Naive thymus-derived CD4-positive, alpha-beta T cell (primary cell): ENCODE data around the gene PDE9A. TPM values are rescaled to one million over a fixed set of nuclear protein-coding genes. Genes with fewer than 3 reads are reported as not detected.

ENCODE experiments used
- ATAC-seq: fragments of 150-1000 bp; cut with Tn5 transposase; 2 replicates; pipeline ENCODE4 v1.10.0; 2021; ENCODE audit warnings: mild to moderate bottlenecking, moderate library complexity
- CTCF ChIA-PET: fragments of 350-600 bp; sonication (Branson Sonifier 250); formaldehyde crosslinking; loops from one replicate; lab custom pipeline; 2021; ENCODE audit warnings: antibody characterized with exemption; lab: Charles Lee
- POLR2A ChIA-PET: fragments of 350-600 bp; sonication (Branson Sonifier 250); formaldehyde crosslinking; loops from one replicate; lab custom pipeline; 2021; ENCODE audit warnings: antibody characterized with exemption, inconsistent platforms; lab: Charles Lee
- DNase-seq, 9 donors: peaks; one replicate each; pipeline versions ENCODE4 v3.0.0 to v3.0.0-alpha.2; 2020 to 2022; ENCODE audit warnings: mixed read lengths in 1 of 9
- H3K27ac ChIP-seq: one replicate; pipeline ENCODE4 v1.7.0; 2013; ENCODE audit warnings: mild to moderate bottlenecking, low read depth, low read length, moderate library complexity
- H3K27me3 ChIP-seq, 2 donors: one replicate each; pipeline ENCODE4 v1.7.0; 2013; ENCODE audit warnings: low read length in 2 of 2, mild to moderate bottlenecking in 2 of 2, moderate library complexity in 2 of 2; ENCODE audit not compliant: control insufficient read depth in 2 of 2, insufficient read depth in 2 of 2
- H3K36me3 ChIP-seq, 3 experiments: 1 replicate in 2 of 3; 2 replicates in 1 of 3; pipeline ENCODE4 v1.7.0; 2013; ENCODE audit warnings: low read length in 3 of 3, mild to moderate bottlenecking in 3 of 3, moderate library complexity in 1 of 3; ENCODE audit not compliant: insufficient read depth in 3 of 3, control insufficient read depth in 2 of 3
- H3K4me1 ChIP-seq, 2 donors: one replicate each; pipeline ENCODE4 v1.7.0; 2013; ENCODE audit warnings: low read length in 2 of 2, mild to moderate bottlenecking in 2 of 2, moderate library complexity in 1 of 2; ENCODE audit not compliant: control insufficient read depth in 2 of 2, insufficient read depth in 2 of 2
- H3K4me3 ChIP-seq: 2 replicates; pipeline ENCODE4 v1.7.0; 2013; ENCODE audit warnings: mild to moderate bottlenecking, low read length
- H3K9me3 ChIP-seq, 3 experiments: 1 replicate in 2 of 3; 2 replicates in 1 of 3; pipeline ENCODE4 v1.7.0; 2013; ENCODE audit warnings: low read length in 3 of 3; ENCODE audit not compliant: control insufficient read depth in 2 of 3
- H3K27ac Mint-ChIP-seq, 9 donors: one replicate each; pipeline ENCODE4 v1.8.0; 2020 to 2022; ENCODE audit warnings: mixed read lengths in 9 of 9, mild to moderate bottlenecking in 8 of 9, moderate library complexity in 5 of 9, inconsistent platforms in 2 of 9
- H3K27me3 Mint-ChIP-seq, 5 donors: one replicate each; pipeline ENCODE4 v1.8.0; 2021 to 2022; ENCODE audit warnings: mixed read lengths in 5 of 5, mild to moderate bottlenecking in 1 of 5
- H3K36me3 Mint-ChIP-seq, 5 donors: one replicate each; pipeline ENCODE4 v1.8.0; 2020 to 2022; ENCODE audit warnings: mixed read lengths in 5 of 5, mild to moderate bottlenecking in 3 of 5, inconsistent platforms in 1 of 5
- H3K4me1 Mint-ChIP-seq, 7 donors: one replicate each; pipeline ENCODE4 v1.8.0; 2020 to 2022; ENCODE audit warnings: mixed read lengths in 7 of 7, mild to moderate bottlenecking in 3 of 7, inconsistent platforms in 1 of 7
- H3K4me3 Mint-ChIP-seq, 10 donors: one replicate each; pipeline ENCODE4 v1.8.0; 2020 to 2022; ENCODE audit warnings: mild to moderate bottlenecking in 10 of 10, mixed read lengths in 10 of 10, moderate library complexity in 6 of 10, inconsistent platforms in 2 of 10
- H3K9me3 Mint-ChIP-seq, 11 donors: one replicate each; pipeline ENCODE4 v1.8.0; 2020 to 2022; ENCODE audit warnings: mixed read lengths in 11 of 11, mild to moderate bottlenecking in 4 of 11, inconsistent platforms in 1 of 11, moderate library complexity in 1 of 11
- intact Hi-C, 2 donors: fragments of 100-400 bp; cut with micrococcal nuclease; formaldehyde crosslinking; loops; one replicate each; pipeline ENCODE4 v1.15.1; 2023
- polyA plus RNA-seq, 2 donors: library from polyadenylated mRNA; unstranded; fragments of 300-500 nt; fragmentation: Illumina TruSeq; gene quantifications; one replicate each; pipeline ENCODE4 v1.2.3, GENCODE V29; 2021
- total RNA-seq, 6 experiments: library from RNA in 5 of 6; stranded (reverse) in 5 of 6; gene quantifications; 1 replicate in 5 of 6; 2 replicates in 1 of 6; pipeline ENCODE4 v1.2.3 and lab custom pipeline; 2021 to 2026

PDE9A gene
- total and polyA plus RNA-seq, 7 experiments from 2014 or later: 5.9 to 18.4 (median 14.7) TPM

GRCh38 chr21:42725416-42725930 is 72.1 kb downstream of the PDE9A start:
- peaks cover 19 to 57% (median 27%) of the 10 kb centered on the region in 5 donors for H3K36me3 Mint-ChIP-seq
- no peak overlapping the region for H3K27ac Mint-ChIP-seq
- peaks cover 0 to 9% (median 2%) of the 10 kb centered on the region in 11 donors for H3K9me3 Mint-ChIP-seq
- H3K4me3 Mint-ChIP-seq: no peak overlapping the region
- H3K27me3 Mint-ChIP-seq: peaks cover 0 to 5% (median 0%) of the 10 kb centered on the region in 5 donors
- H3K4me1 Mint-ChIP-seq: peaks cover 3 to 29% (median 15%) of the 10 kb centered on the region in 7 donors
- POLR2A ChIA-PET: no interaction called here
- Histone ChIP-seq H3K9me3 (no peaks in the 10 kb centered on the region), H3K36me3 (no peaks in the 10 kb centered on the region), H3K27ac (no peak overlapping the region), H3K4me1 (no peaks in the 10 kb centered on the region), H3K4me3 (no peak overlapping the region), H3K27me3 (no peaks in the 10 kb centered on the region)
- CTCF ChIA-PET: no interaction called here
- intact Hi-C loops: no loop called here
- DNase-seq: no peak
- no peak for ATAC-seq

GRCh38 chr21:42731264-42732032 is 78.0 kb downstream of the PDE9A start:
- H3K4me3 ChIP-seq: no peak overlapping the region
- ATAC-seq (no peak), DNase-seq (no peak)
- H3K27ac Mint-ChIP-seq: peak overlapping the region in 1 of 9 donors; percentile 18
- peaks cover 0 to 19% (median 0%) of the 10 kb centered on the region in 3 experiments for H3K36me3 ChIP-seq
- no peak overlapping the region for H3K4me3 Mint-ChIP-seq
- no peaks in the 10 kb centered on the region for H3K27me3 ChIP-seq
- H3K4me1 Mint-ChIP-seq: peaks cover 3 to 44% (median 24%) of the 10 kb centered on the region in 7 donors
- CTCF ChIA-PET: no interaction called here
- peaks cover 0 to 9% (median 2%) of the 10 kb centered on the region in 11 donors for H3K9me3 Mint-ChIP-seq
- no peaks in the 10 kb centered on the region for H3K9me3 ChIP-seq
- H3K4me1 ChIP-seq: peaks cover 5 to 9% of the 10 kb centered on the region in 2 donors
- intact Hi-C loops: loop anchor here in 1 of 2 donors (5.0 kb wide), 1 partner anchor 49 kb away; no protein-coding TSS in a partner anchor
- POLR2A ChIA-PET: interaction anchor here (0.6 kb wide), 1 partner anchor 126 kb away, joined by 3 read pairs; no protein-coding TSS in a partner anchor
- H3K36me3 Mint-ChIP-seq: peaks cover 20 to 56% (median 44%) of the 10 kb centered on the region in 5 donors
- H3K27me3 Mint-ChIP-seq: peaks cover 0 to 4% (median 0%) of the 10 kb centered on the region in 5 donors
- no peak overlapping the region for H3K27ac ChIP-seq

- ATAC-seq (no peak), DNase-seq (peak in 1 of 9 donors; percentile 7)
- POLR2A ChIA-PET: interaction anchor here (0.6 kb wide), 1 partner anchor 125 kb away, joined by 3 read pairs; no protein-coding TSS in a partner anchor
- H3K4me1 Mint-ChIP-seq: peaks cover 3 to 49% (median 25%) of the 10 kb centered on the region in 7 donors
- H3K4me3 Mint-ChIP-seq: no peak overlapping the region
- H3K4me1 ChIP-seq: peaks cover 5 to 14% of the 10 kb centered on the region in 2 donors
- H3K27ac Mint-ChIP-seq: peak overlapping the region in 1 of 9 donors; percentile 23
- H3K27ac ChIP-seq: no peak overlapping the region
- peaks cover 0 to 9% (median 2%) of the 10 kb centered on the region in 11 donors for H3K9me3 Mint-ChIP-seq
- intact Hi-C loops: loop anchor here in 1 of 2 donors (5.0 kb wide), 1 partner anchor 50 kb away; no protein-coding TSS in a partner anchor
- H3K9me3 ChIP-seq: no peaks in the 10 kb centered on the region
- H3K36me3 ChIP-seq: peaks cover 0 to 19% (median 0%) of the 10 kb centered on the region in 3 experiments
- no peak overlapping the region for H3K4me3 ChIP-seq
- CTCF ChIA-PET: no interaction called here
- peaks cover 20 to 60% (median 39%) of the 10 kb centered on the region in 5 donors for H3K36me3 Mint-ChIP-seq
- H3K27me3 Mint-ChIP-seq: peaks cover 0 to 4% (median 0%) of the 10 kb centered on the region in 5 donors
- no peaks in the 10 kb centered on the region for H3K27me3 ChIP-seq
Observed at GRCh38 chr21:42732033-42732410, 78.6 kb downstream of the PDE9A start.

- intact Hi-C loops: loop anchor here in 1 of 2 donors (5.0 kb wide), 1 partner anchor 51 kb away; no protein-coding TSS in a partner anchor
- ChIA-PET CTCF (no interaction called here), POLR2A (no interaction called here)
- peaks cover 0 to 9% (median 2%) of the 10 kb centered on the region in 11 donors for H3K9me3 Mint-ChIP-seq
- H3K27ac Mint-ChIP-seq: peak overlapping the region in 4 of 9 donors; percentile 4 to 100 (median 37)
- Histone ChIP-seq H3K9me3 (no peaks in the 10 kb centered on the region), H3K27me3 (no peaks in the 10 kb centered on the region), H3K4me1 (peaks cover 9 to 25% of the 10 kb centered on the region in 2 donors), H3K27ac (no peak overlapping the region), H3K4me3 (no peak overlapping the region), H3K36me3 (peaks cover 0 to 19% (median 0%) of the 10 kb centered on the region in 3 experiments)
- peaks cover 9 to 60% (median 35%) of the 10 kb centered on the region in 7 donors for H3K4me1 Mint-ChIP-seq
- H3K36me3 Mint-ChIP-seq: peaks cover 16 to 59% (median 31%) of the 10 kb centered on the region in 5 donors
- H3K27me3 Mint-ChIP-seq: peaks cover 0 to 1% (median 0%) of the 10 kb centered on the region in 5 donors
- H3K4me3 Mint-ChIP-seq: no peak overlapping the region
- DNase-seq (peak in 1 of 9 donors; percentile 1), ATAC-seq (no peak)
Observed at GRCh38 chr21:42733037-42733627, 79.7 kb downstream of the PDE9A start.

- no peak overlapping the region for H3K4me3 ChIP-seq
- ATAC-seq: no peak
- Mint-ChIP-seq H3K4me1 (peaks cover 9 to 66% (median 42%) of the 10 kb centered on the region in 7 donors), H3K27me3 (peaks cover 0 to 1% (median 0%) of the 10 kb centered on the region in 5 donors), H3K4me3 (peak overlapping the region in 3 of 10 donors; percentile 7 to 45 (median 33)), H3K27ac (peak overlapping the region in 5 of 9 donors; percentile 68 to 100 (median 88)), H3K36me3 (peaks cover 16 to 59% (median 30%) of the 10 kb centered on the region in 5 donors), H3K9me3 (peaks cover 0 to 9% (median 2%) of the 10 kb centered on the region in 11 donors)
- H3K9me3 ChIP-seq: no peaks in the 10 kb centered on the region
- H3K27me3 ChIP-seq: no peaks in the 10 kb centered on the region
- ChIA-PET POLR2A (interaction anchor here (5.3 kb wide), 1 partner anchor 13 kb away, joined by 35 read pairs; no protein-coding TSS in a partner anchor), CTCF (no interaction called here)
- H3K27ac ChIP-seq: no peak overlapping the region
- peaks cover 0 to 19% (median 0%) of the 10 kb centered on the region in 3 experiments for H3K36me3 ChIP-seq
- H3K4me1 ChIP-seq: peaks cover 13 to 31% of the 10 kb centered on the region in 2 donors
- peak in 1 of 9 donors; percentile 13 for DNase-seq
- intact Hi-C loops: loop anchor here in 1 of 2 donors (5.0 kb wide), 1 partner anchor 52 kb away; no protein-coding TSS in a partner anchor
Observed at GRCh38 chr21:42733874-42734273, 80.5 kb downstream of the PDE9A start.
